Left renal pelvis (tissue), 4 donors: ENCODE data around the gene FAR2. TPM values are rescaled to one million over a fixed set of nuclear protein-coding genes. Genes with fewer than 3 reads are reported as not detected.
"Not testable (repeated sequence)": the region's sequence is repeated elsewhere in the genome, so short reads cannot be mapped to it uniquely, and the experiment has no call there.

Source experiments
- DNase-seq, 4 donors: peaks; one replicate each; pipeline ENCODE4 v3.0.0-alpha.2; 2013; ENCODE audit warnings: low read depth in 4 of 4, low spot score in 3 of 4
- polyA plus RNA-seq, 4 donors: library from polyadenylated mRNA; unstranded; fragments of 120-200 nt; gene quantifications; one replicate each; pipeline ENCODE4 v1.2.1, GENCODE V29; 2013; ENCODE audit not compliant: insufficient read length in 4 of 4

FAR2 gene
- polyA plus RNA-seq, 4 donors = 14.4 to 45.8 (median 44.6) TPM

- no peak for DNase-seq
Measured at GRCh38 chr12:29152223-29152868, 3.3 kb downstream of the FAR2 start.

GRCh38 chr12:29152981-29153630, 4.0 kb downstream of the FAR2 start:
- DNase-seq = no peak

- no peak for DNase-seq
Measured at GRCh38 chr12:29155079-29155478, 6.0 kb downstream of the FAR2 start.

DNA sequence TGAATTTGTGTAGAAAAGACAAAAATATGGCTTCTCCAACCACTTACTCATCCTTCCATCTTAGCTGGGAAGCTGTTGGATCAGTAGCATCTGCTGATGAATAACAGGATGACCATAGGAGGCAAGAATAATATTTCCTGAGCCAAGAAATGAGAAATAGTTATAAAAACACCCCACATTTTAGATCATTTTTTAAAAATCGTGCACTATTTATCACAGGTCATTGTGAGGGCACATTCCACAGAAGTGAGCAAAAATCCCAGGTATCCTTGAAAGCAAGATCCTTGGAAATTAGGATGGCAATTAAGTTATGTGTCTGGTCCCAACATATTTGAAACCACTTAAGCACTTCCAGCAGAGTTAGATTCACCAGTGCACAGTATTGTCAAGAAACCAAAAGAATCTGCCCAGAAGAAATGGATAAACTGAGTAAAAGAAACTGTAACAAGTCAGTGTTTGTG, 8.4 kb downstream of the FAR2 start:
- DNase-seq = no peak

DNA sequence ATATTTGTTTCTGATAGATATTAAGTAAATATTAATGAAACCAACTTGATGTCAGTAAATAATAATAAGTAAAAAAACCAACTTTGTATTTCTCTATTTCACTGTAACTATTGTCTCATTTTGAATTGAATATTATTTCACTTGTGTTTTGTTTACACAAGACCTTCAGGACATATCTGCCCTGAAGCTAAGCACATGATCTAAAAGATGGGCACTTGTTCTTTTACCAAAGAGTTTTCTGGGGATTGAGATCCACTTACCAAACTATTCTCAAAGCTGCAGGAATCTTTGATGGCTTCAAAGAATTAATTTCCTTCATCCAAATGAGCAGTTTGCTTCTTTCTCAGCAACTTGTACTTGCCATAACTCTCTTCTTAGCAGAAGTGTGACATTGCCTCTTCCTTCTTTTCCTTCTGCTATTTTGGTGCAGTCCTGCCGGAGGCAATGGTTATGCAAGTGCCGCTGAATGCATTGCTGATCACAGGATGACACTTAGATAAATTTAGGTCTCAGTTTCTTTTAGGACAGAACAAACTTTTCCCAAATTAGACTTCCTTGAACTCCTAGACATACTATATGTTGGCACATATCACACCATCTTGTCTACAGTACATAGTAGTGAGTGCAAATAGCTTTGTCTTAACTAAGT, 9.2 kb downstream of the FAR2 start:
- no peak for DNase-seq

DNA sequence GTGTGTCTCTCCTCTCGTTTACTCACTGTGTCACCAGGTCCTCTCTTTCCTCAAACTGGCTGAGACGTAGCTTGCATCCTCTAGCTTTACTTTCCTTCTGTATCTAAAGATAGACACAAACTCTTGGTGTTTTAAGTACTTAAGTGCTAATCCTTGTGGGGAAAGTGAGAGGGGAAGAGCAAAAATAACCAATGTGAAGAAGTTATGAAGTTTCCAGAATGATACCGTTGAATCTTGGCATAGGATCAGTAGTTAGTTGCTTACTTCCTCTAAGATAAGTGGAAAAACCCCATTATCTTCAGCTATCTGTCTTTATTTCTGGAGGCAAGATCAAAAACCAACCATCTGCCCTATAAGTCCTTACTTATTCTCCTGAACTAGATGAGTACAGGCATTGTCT, 10.6 kb downstream of the FAR2 start:
- no peak for DNase-seq

GRCh38 chr12:29160230-29160629, 11.2 kb downstream of the FAR2 start:
- DNase-seq = no peak

DNA sequence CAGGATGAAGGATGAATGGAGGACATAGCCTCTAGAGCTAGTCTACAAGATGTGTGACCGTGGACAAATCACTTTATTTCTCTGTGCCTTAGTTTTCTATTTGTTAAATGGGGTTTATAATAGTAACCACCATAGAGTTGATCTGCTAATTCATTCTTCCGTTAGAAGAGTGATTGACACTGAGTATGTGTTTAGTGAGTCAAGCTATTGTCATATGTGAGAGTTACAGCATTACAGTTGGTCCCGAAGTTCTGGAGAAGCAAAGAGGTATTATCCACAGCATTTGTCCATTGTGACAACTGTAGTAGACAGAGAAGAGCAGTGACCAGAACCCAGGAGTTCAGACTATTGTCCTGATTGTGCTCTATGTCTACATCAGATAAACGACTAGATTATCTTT, 14.1 kb downstream of the FAR2 start:
- DNase-seq = no peak

- DNase-seq = no peak
Measured at GRCh38 chr12:29164477-29165393, 15.7 kb downstream of the FAR2 start.

DNA sequence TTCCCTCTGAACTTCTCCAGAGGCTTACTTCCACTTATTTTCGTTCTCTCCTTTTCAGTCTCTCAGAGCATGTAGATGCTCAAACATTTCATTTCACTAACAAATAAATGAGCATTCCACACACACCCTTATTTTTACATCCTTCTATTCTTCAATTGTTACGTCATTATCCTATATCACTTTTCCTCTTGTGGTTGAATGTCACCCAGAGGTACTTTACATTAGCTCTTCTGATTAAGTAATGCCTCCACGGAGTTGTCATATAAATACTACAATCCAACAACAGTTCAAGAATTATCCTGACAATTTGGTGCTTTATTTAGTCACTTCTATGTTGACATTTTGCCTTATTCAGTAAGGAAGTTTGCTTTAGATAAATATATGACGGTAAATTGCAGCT, 18.4 kb downstream of the FAR2 start:
- no peak for DNase-seq

GRCh38 chr12:29167988-29168387, 18.9 kb downstream of the FAR2 start:
- DNase-seq = no peak

GRCh38 chr12:29169978-29170377, 20.9 kb downstream of the FAR2 start:
- DNase-seq = not testable (repeated sequence)

DNA sequence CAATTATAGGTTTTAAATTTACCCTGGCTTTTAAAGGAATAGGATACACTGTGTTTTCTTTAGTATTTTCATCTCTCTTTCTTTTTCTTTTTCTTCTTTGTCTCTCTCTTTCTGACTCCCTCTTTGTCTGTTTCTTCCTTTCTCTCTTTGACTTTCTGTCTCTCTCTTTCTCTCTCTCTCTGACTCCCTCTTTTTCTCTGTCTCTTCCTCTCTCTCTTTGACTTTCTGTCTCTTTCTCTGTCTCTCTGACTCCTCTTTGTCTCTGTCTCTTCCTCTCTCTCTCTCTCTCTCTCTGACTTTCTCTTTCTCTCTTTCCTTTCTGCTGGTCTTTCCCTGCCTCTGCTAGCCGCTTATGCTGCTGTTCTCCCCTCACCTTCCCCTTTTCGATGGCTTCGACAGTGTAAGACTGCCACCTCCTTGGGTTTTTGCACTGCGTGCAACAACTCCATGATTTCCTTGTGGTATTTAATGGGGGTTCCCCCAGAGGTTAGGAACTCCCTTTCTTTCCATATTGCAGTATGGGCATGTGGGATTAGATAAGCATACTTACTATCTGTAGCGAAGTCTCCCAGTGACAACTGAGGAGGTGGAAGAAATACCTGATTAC, 21.5 kb downstream of the FAR2 start:
- DNase-seq = not testable (repeated sequence)

GRCh38 chr12:29171421-29172258, 22.6 kb downstream of the FAR2 start:
- DNase-seq = no peak

- no peak for DNase-seq
Measured at GRCh38 chr12:29176941-29177340, 27.9 kb downstream of the FAR2 start.

GRCh38 chr12:29182247-29182646, 33.2 kb downstream of the FAR2 start:
- DNase-seq = not testable (repeated sequence)

GRCh38 chr12:29187756-29188155, 38.7 kb downstream of the FAR2 start:
- DNase-seq = no peak

DNA sequence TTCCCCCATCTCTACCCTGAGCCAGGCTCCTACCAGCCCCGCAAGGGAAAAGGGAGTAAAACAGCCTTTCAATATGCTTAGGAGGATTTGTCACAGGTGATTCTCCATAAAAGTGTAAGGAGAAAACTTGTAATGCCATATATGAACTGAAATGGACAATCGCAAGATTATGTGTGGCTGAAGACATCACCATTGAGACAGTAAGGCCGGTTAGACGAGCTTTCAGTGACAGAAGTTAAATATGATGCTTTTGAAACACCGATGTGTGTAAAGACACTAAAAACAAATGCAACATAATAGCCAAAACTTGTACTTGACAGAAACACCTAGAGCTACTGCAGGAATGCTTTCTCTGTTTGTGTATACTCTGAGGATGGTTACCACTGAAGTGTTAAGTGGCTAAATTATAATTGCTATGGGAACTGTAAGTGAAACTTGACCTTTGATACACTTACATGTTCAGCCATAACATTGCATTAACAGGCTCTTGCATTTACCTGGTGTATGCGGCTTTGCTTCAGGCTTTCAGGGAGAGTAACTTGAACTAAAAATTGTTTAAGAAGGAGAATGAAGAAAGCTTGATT, 42.3 kb downstream of the FAR2 start:
- no peak for DNase-seq

GRCh38 chr12:29198901-29199300, 49.8 kb downstream of the FAR2 start:
- DNase-seq = no peak
